Coronary artery (tissue), 2 donors: Measurements from ENCODE around the gene CAAP1.
A peak's percentile ranks its signal among the peaks of the same experiment; 100 is the strongest.

Experiments
- DNase-seq: peaks from one replicate; pipeline ENCODE4 v3.0.0-alpha.2; 2017; ENCODE audit warnings: low spot score
- H3K27ac ChIP-seq, 2 donors: fragments of 200-600 bp; sonication (generic); one replicate each; pipeline ENCODE4 v1.5.1; 2016 to 2019
- H3K4me3 ChIP-seq: fragments of 200-600 bp; sonication (generic); 2 replicates; pipeline ENCODE4 v1.5.1; 2016; ENCODE audit warnings: mild to moderate bottlenecking, moderate library complexity
- CTCF ChIP-seq: fragments of 200-600 bp; sonication (generic); IDR thresholded peaks from one replicate; pipeline ENCODE4 v1.5.1; 2019; ENCODE audit warnings: antibody characterized with exemption

Gene CAAP1

GRCh38 chr9:26925609-26926008 is 33.0 kb upstream of the CAAP1 start:
- H3K4me3 ChIP-seq, result no peak overlapping the region
- H3K27ac ChIP-seq, result no peak overlapping the region
- no peak for TF ChIP-seq CTCF
- no peak for DNase-seq

GRCh38 chr9:26919698-26920097 is 27.1 kb upstream of the CAAP1 start:
- DNase-seq, result no peak
- no peak for TF ChIP-seq CTCF
- H3K27ac ChIP-seq, result no peak overlapping the region
- no peak overlapping the region for H3K4me3 ChIP-seq

- no peak for TF ChIP-seq CTCF
- no peak overlapping the region for H3K4me3 ChIP-seq
- H3K27ac ChIP-seq, result no peak overlapping the region
- no peak for DNase-seq
Observed at GRCh38 chr9:26913138-26913668, 20.6 kb upstream of the CAAP1 start.

- no peak overlapping the region for H3K27ac ChIP-seq
- TF ChIP-seq CTCF, result no peak
- DNase-seq, result no peak
- H3K4me3 ChIP-seq, result no peak overlapping the region
Observed at GRCh38 chr9:26904671-26905070, 12.1 kb upstream of the CAAP1 start.

GRCh38 chr9:26904070-26904469 is 11.5 kb upstream of the CAAP1 start:
- no peak overlapping the region for H3K4me3 ChIP-seq
- TF ChIP-seq CTCF, result no peak
- no peak for DNase-seq
- H3K27ac ChIP-seq, result no peak overlapping the region

- no peak for DNase-seq
- no peak for TF ChIP-seq CTCF
- H3K27ac ChIP-seq, result peak overlapping the region; percentile 93 to 96
- peak overlapping the region; percentile 95 for H3K4me3 ChIP-seq
Observed at GRCh38 chr9:26893030-26893676, 551 bp upstream of the CAAP1 start.

GRCh38 chr9:26891726-26892125 is 876 bp downstream of the CAAP1 start:
- DNase-seq, result no peak
- Histone ChIP-seq H3K27ac (peak overlapping the region in 1 of 2 donors; percentile 93), H3K4me3 (peak overlapping the region; percentile 95)
- TF ChIP-seq CTCF, result no peak
